Stomach (tissue), 4 donors: Measurements from ENCODE around the gene HMX1.

ENCODE experiments used
- CTCF ChIP-seq, 7 experiments: fragments of 450-650 bp in 4 of 7; fragments of 200-600 bp in 3 of 7; sonication (generic) in 3 of 7; IDR thresholded peaks; one replicate each; pipeline ENCODE4 v1.5.1; 2016 to 2019; ENCODE audit warnings: antibody characterized with exemption in 7 of 7, control low read depth in 2 of 7, mild to moderate bottlenecking in 1 of 7
- EP300 ChIP-seq: sonication (generic); formaldehyde crosslinking; IDR thresholded peaks from one replicate; pipeline ENCODE4 v1.6.1; 2017; ENCODE audit warnings: antibody characterized with exemption
- POLR2A ChIP-seq, 4 donors: fragments of 450-650 bp; IDR thresholded peaks; one replicate each; pipeline ENCODE4 v1.6.1; 2016; ENCODE audit warnings: antibody characterized with exemption in 4 of 4, control low read depth in 2 of 4, mild to moderate bottlenecking in 1 of 4, moderate library complexity in 1 of 4
- POLR2AphosphoS5 ChIP-seq, 3 donors: sonication (generic); formaldehyde crosslinking; IDR thresholded peaks; one replicate each; pipeline ENCODE4 v1.6.1; 2016; ENCODE audit warnings: antibody characterized with exemption in 3 of 3

- no peak for TF ChIP-seq POLR2A (IDR thresholded peaks at IDR 0.05)
- no peak for TF ChIP-seq CTCF (IDR thresholded peaks at IDR 0.05)
- TF ChIP-seq POLR2AphosphoS5 (IDR thresholded peaks at IDR 0.05) = no peak
- no peak for TF ChIP-seq EP300
Observed at GRCh38 chr4:8847331-8847730, 24.3 kb downstream of the HMX1 start.
